Astrocyte (in vitro differentiated cells and primary cell): ENCODE measurements around the gene PTTG2. TPM values are rescaled to one million over a fixed set of nuclear protein-coding genes. Genes with fewer than 3 reads are reported as not detected.

ENCODE experiments used
- DNase-seq: peaks from one replicate; pipeline ENCODE4 v3.0.0-alpha.2; 2010; ENCODE audit warnings: low read depth
- FAIRE-seq: peaks from 2 replicates; lab custom pipeline; 2011; peaks lifted over from hg19 to GRCh38; lab: Jason Lieb, UNC
- H2AFZ ChIP-seq: 2 replicates; pipeline ENCODE4 v1.6.0; 2012; ENCODE audit warnings: low read depth, low read length, inconsistent platforms
- H3K27ac ChIP-seq: 2 replicates; pipeline ENCODE4 v1.5.1; 2011; ENCODE audit warnings: low read depth, low read length, inconsistent platforms
- H3K27me3 ChIP-seq: 2 replicates; pipeline ENCODE4 v1.6.0; 2011; ENCODE audit warnings: low read length, inconsistent platforms; ENCODE audit not compliant: insufficient read depth
- H3K36me3 ChIP-seq: 2 replicates; pipeline ENCODE4 v1.5.1; 2011; ENCODE audit warnings: low read length, inconsistent platforms; ENCODE audit not compliant: insufficient read depth
- H3K4me1 ChIP-seq: 2 replicates; pipeline ENCODE4 v1.5.1; 2011; ENCODE audit warnings: low read length, inconsistent platforms; ENCODE audit not compliant: insufficient read depth
- H3K4me2 ChIP-seq: 2 replicates; pipeline ENCODE4 v1.6.0; 2012; ENCODE audit warnings: low read length, inconsistent platforms
- H3K4me3 ChIP-seq: 2 replicates; pipeline ENCODE4 v1.5.1; 2011; ENCODE audit warnings: low read depth, mild to moderate bottlenecking, low read length, inconsistent platforms; ENCODE audit not compliant: insufficient read depth
- H3K79me2 ChIP-seq: 2 replicates; pipeline ENCODE4 v1.6.0; 2012; ENCODE audit warnings: mild to moderate bottlenecking, low read length, inconsistent platforms; ENCODE audit not compliant: insufficient read depth
- H3K9ac ChIP-seq: 2 replicates; pipeline ENCODE4 v1.6.0; 2012; ENCODE audit warnings: mild to moderate bottlenecking, low read length, inconsistent platforms
- H3K9me3 ChIP-seq: 2 replicates; pipeline ENCODE4 v1.5.1; 2012; ENCODE audit warnings: low read depth, mild to moderate bottlenecking, low read length, inconsistent platforms; ENCODE audit not compliant: insufficient read depth
- H4K20me1 ChIP-seq: 2 replicates; pipeline ENCODE4 v1.6.0; 2012; ENCODE audit warnings: low read length, inconsistent platforms; ENCODE audit not compliant: insufficient read depth
- H3K27ac Mint-ChIP-seq: one replicate; pipeline ENCODE4 v1.8.0; 2021; ENCODE audit warnings: mild to moderate bottlenecking, mixed read lengths; ENCODE audit not compliant: unreplicated experiment
- H3K27me3 Mint-ChIP-seq: one replicate; pipeline ENCODE4 v1.8.0; 2021; ENCODE audit warnings: low read depth, mixed read lengths; ENCODE audit not compliant: unreplicated experiment
- H3K36me3 Mint-ChIP-seq: one replicate; pipeline ENCODE4 v1.8.0; 2021; ENCODE audit warnings: low read depth, mixed read lengths; ENCODE audit not compliant: unreplicated experiment
- H3K4me1 Mint-ChIP-seq: one replicate; pipeline ENCODE4 v1.8.0; 2021; ENCODE audit warnings: low read depth, mixed read lengths; ENCODE audit not compliant: unreplicated experiment
- H3K4me3 Mint-ChIP-seq: one replicate; pipeline ENCODE4 v1.8.0; 2021; ENCODE audit warnings: mild to moderate bottlenecking, moderate library complexity, mixed read lengths; ENCODE audit not compliant: unreplicated experiment
- H3K9me3 Mint-ChIP-seq: one replicate; pipeline ENCODE4 v1.8.0; 2021; ENCODE audit warnings: mild to moderate bottlenecking, mixed read lengths; ENCODE audit not compliant: unreplicated experiment
- CTCF ChIP-seq: IDR thresholded peaks from 2 replicates; pipeline ENCODE4 v1.5.1; 2011; ENCODE audit warnings: low read depth, mild to moderate bottlenecking, inconsistent platforms, low read length, moderate library complexity; ENCODE audit not compliant: insufficient read depth
- EZH2 ChIP-seq: IDR thresholded peaks from 2 replicates; pipeline ENCODE4 v1.6.1; 2012; ENCODE audit warnings: mild to moderate bottlenecking, low read length, inconsistent platforms; ENCODE audit not compliant: insufficient read depth
- total RNA-seq: library from RNA; stranded (reverse); gene quantifications from 2 replicates; pipeline ENCODE4 v1.2.1, GENCODE V29; 2021

The PTTG2 gene
- total RNA-seq, 1 donor from 2014 or later, result not detected

- Histone ChIP-seq H3K4me3 (no peak overlapping the region), H3K79me2 (peaks cover 59% of the 10 kb centered on the region), H3K27me3 (no peaks in the 10 kb centered on the region), H3K9me3 (no peaks in the 10 kb centered on the region), H3K4me1 (peaks cover 17% of the 10 kb centered on the region), H3K27ac (no peak overlapping the region), H3K36me3 (no peaks in the 10 kb centered on the region), H2AFZ (no peak overlapping the region), H4K20me1 (peaks cover 66% of the 10 kb centered on the region), H3K4me2 (no peak overlapping the region), H3K9ac (no peak overlapping the region)
- DNase-seq, result no peak
- peak overlapping the region; percentile 11 for H3K27ac Mint-ChIP-seq
- TF ChIP-seq CTCF (no peak), EZH2 (no peak)
- no peaks in the 10 kb centered on the region for H3K36me3 Mint-ChIP-seq
- FAIRE-seq, result no peak
- H3K27me3 Mint-ChIP-seq, result peaks cover 2% of the 10 kb centered on the region
- H3K4me1 Mint-ChIP-seq, result peaks cover 18% of the 10 kb centered on the region
- H3K4me3 Mint-ChIP-seq, result no peak overlapping the region
- H3K9me3 Mint-ChIP-seq, result no peaks in the 10 kb centered on the region
Measured at GRCh38 chr4:38009949-38010348, 49.8 kb downstream of the PTTG2 start.

Other genes with a start within 250 kb of the PTTG2 start
- 23.8 and 24.4 TPM in 2 replicates for gene PGM2, start 133.7 kb upstream of the PTTG2 start, total RNA-seq
- 54.5 and 59.8 TPM in 2 replicates for gene TBC1D1, start 69.3 kb upstream of the PTTG2 start, total RNA-seq